HepG2 (cell line): ENCODE data around the gene TUBG2. TPM values are rescaled to one million over a fixed set of nuclear protein-coding genes. Genes with fewer than 3 reads are reported as not detected.

Source experiments
- ELF3 ChIP-seq: IDR thresholded peaks from 2 replicates; pipeline ENCODE4 v1.6.1; 2016; ENCODE audit warnings: missing genetic modification reagents, missing compliant biosample characterization
- ESRRA ChIP-seq: sonication (generic); formaldehyde crosslinking; IDR thresholded peaks from 2 replicates; pipeline ENCODE4 v1.5.1; 2020; ENCODE audit warnings: mild to moderate bottlenecking, low read depth, missing genetic modification reagents
- HNF4G ChIP-seq, 2 experiments: sonication (generic) in 1 of 2; formaldehyde crosslinking in 1 of 2; IDR thresholded peaks; 2 replicates each; pipeline versions ENCODE4 v1.4.0 to v1.6.1; 2011 to 2020; ENCODE audit warnings: borderline replicate concordance in 2 of 2, low read depth in 2 of 2, mild to moderate bottlenecking in 2 of 2, low read length in 1 of 2, missing genetic modification reagents in 1 of 2, moderate library complexity in 1 of 2
- NR2F2 ChIP-seq: IDR thresholded peaks from 2 replicates; pipeline ENCODE4 v1.6.1; 2012; ENCODE audit warnings: low read depth, inconsistent platforms, borderline replicate concordance
- PHF8 ChIP-seq: sonication (generic); formaldehyde crosslinking; IDR thresholded peaks from 2 replicates; pipeline ENCODE4 v1.5.0; 2020; ENCODE audit warnings: missing genetic modification reagents
- POLR2A ChIP-seq, 2 experiments: IDR thresholded peaks; 2 replicates each; pipeline ENCODE4 v1.6.1; 2011; ENCODE audit warnings: low read depth in 2 of 2, low read length in 2 of 2, mild to moderate bottlenecking in 1 of 2, moderate library complexity in 1 of 2; ENCODE audit not compliant: insufficient read depth in 1 of 2
- ZFP82 ChIP-seq: sonication (generic); formaldehyde crosslinking; IDR thresholded peaks from 2 replicates; pipeline ENCODE4 v1.5.1; 2020; ENCODE audit warnings: mild to moderate bottlenecking, missing genetic modification reagents, borderline replicate concordance
- ZNF138 ChIP-seq: sonication (generic); formaldehyde crosslinking; IDR thresholded peaks from 2 replicates; pipeline ENCODE4 v1.5.0; 2020; ENCODE audit warnings: mild to moderate bottlenecking, low read depth, missing genetic modification reagents
- ZNF292 ChIP-seq: sonication (generic); formaldehyde crosslinking; IDR thresholded peaks from 2 replicates; pipeline ENCODE4 v1.8.1; 2022; ENCODE audit warnings: mild to moderate bottlenecking, low read depth, missing genetic modification reagents, borderline replicate concordance
- ZNF567 ChIP-seq: sonication (generic); formaldehyde crosslinking; IDR thresholded peaks from 2 replicates; pipeline ENCODE4 v1.8.1; 2023; ENCODE audit warnings: mild to moderate bottlenecking, missing genetic modification reagents, borderline replicate concordance
- polyA plus RNA-seq, 8 experiments: library from polyadenylated mRNA; depleted of rRNA in 3 of 8; stranded (reverse) in 7 of 8; unstranded in 1 of 8; fragments of >200 nt; fragmentation: Illumina TruSeq in 4 of 8; extraction: Trizol in 4 of 8; gene quantifications; 2 replicates each; pipeline versions ENCODE4 v1.2.1 to v1.2.3, GENCODE V29; 2011 to 2016; ENCODE audit warnings: low read depth in 4 of 8, missing spikeins in 1 of 8, mixed read lengths in 1 of 8; ENCODE audit not compliant: insufficient read depth in 1 of 8
- total RNA-seq, 5 experiments: library from RNA; depleted of rRNA; stranded (reverse); fragments of >200 nt; fragmentation: Illumina TruSeq; extraction: Trizol; gene quantifications; 2 replicates each; pipeline ENCODE4 v1.2.3, GENCODE V29; 2016; ENCODE audit warnings: low read depth in 1 of 5
- TF ChIP-seq, protein P1 (sequence below): sonication (generic); formaldehyde crosslinking; IDR thresholded peaks from 2 replicates; pipeline ENCODE4 v1.4.0; 2020; ENCODE audit warnings: mild to moderate bottlenecking, low read depth, missing genetic modification reagents
- TF ChIP-seq, protein P2 (sequence below): IDR thresholded peaks from 2 replicates; pipeline ENCODE4 v1.6.1; 2016; ENCODE audit warnings: missing biosample characterization, missing genetic modification reagents, low read depth
- TF ChIP-seq, protein P3 (sequence below): sonication (generic); formaldehyde crosslinking; IDR thresholded peaks from 2 replicates; pipeline ENCODE4 v1.8.0; 2022; ENCODE audit warnings: missing genetic modification reagents, low read depth, mild to moderate bottlenecking, borderline replicate concordance
- TF ChIP-seq, protein P4 (sequence below): sonication (generic); formaldehyde crosslinking; IDR thresholded peaks from 2 replicates; pipeline ENCODE4 v1.4.0; 2020; ENCODE audit warnings: missing genetic modification reagents
- TF ChIP-seq, protein P5 (sequence below), 2 experiments: sonication (generic) in 1 of 2; formaldehyde crosslinking in 1 of 2; IDR thresholded peaks; 2 replicates each; pipeline versions ENCODE4 v1.5.1 to v1.6.1; 2011 to 2020; ENCODE audit warnings: borderline replicate concordance in 1 of 2, low read depth in 1 of 2, low read length in 1 of 2, mild to moderate bottlenecking in 1 of 2, missing genetic modification reagents in 1 of 2, moderate library complexity in 1 of 2
- TF ChIP-seq, protein P6 (sequence below): sonication (generic); formaldehyde crosslinking; IDR thresholded peaks from 2 replicates; pipeline ENCODE4 v1.4.0; 2020; ENCODE audit warnings: missing genetic modification reagents

TUBG2 gene
- total and polyA plus RNA-seq, 2 of the 13 experiments (the other 11 are each of a cell fraction or from before 2014, with no cell fraction given), result 16.0 to 42.3 TPM

DNA sequence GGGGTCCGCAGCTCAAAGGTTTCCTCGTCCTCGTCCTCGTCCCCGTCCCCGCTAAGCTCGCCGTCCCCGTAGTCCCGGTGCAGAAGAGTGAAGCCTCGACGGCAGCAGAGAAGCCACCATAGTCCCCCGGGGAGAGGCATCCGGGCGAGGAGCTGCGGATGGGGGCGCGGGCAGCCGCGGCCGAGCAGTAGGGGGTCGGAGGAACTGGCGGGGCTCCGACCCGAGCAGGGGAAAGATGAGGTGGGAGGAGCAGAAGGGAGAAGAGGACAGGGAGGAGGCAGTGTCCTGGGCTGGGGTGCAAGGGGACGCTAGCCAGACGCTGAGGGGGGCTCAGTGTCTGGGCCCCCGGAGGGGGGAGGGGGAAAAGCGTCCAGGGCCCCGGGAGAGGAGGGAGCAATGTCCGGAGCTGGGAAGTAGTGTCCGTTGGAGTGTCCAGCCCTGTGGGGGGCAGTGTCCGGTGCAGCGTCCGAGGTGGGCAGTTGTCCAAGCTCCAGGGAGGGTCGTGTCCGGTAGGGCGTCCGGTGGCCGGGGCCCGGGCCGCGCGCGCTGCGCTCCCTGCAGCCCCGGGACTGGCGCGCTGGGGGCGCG, 17.4 kb downstream of the TUBG2 start, which contains the start of gene PLEKHH3 (continued):
- TF ChIP-seq, protein P1, sequence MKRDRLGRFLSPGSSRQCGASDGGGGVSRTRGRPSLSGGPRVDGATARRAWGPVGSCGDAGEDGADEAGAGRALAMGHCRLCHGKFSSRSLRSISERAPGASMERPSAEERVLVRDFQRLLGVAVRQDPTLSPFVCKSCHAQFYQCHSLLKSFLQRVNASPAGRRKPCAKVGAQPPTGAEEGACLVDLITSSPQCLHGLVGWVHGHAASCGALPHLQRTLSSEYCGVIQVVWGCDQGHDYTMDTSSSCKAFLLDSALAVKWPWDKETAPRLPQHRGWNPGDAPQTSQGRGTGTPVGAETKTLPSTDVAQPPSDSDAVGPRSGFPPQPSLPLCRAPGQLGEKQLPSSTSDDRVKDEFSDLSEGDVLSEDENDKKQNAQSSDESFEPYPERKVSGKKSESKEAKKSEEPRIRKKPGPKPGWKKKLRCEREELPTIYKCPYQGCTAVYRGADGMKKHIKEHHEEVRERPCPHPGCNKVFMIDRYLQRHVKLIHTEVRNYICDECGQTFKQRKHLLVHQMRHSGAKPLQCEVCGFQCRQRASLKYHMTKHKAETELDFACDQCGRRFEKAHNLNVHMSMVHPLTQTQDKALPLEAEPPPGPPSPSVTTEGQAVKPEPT (CRISPR knock-in tag), result no peak
- TF ChIP-seq ESRRA (CRISPR knock-in tag) (0 out of 2 replicates have a peak, but pooled peaks have one; percentile 15), POLR2A (IDR thresholded peaks at IDR 0.05; ENCODE audit: insufficient read depth in 1 of 2, low read depth in 2 of 2, low read length in 2 of 2) (peak in 1 of 2 experiments; percentile 93; a peak in 2 of 4 replicates), ZNF292 (CRISPR knock-in tag) (peak; percentile 45; the same call in 1 of the 2 replicates), HNF4G (IDR thresholded peaks at IDR 0.05; ENCODE audit: borderline replicate concordance, low read depth, low read length) (0 out of 2 replicates have a peak, but pooled peaks have one; percentile 5), HNF4G (CRISPR knock-in tag; IDR thresholded peaks at IDR 0.05; ENCODE audit: borderline replicate concordance, low read depth) (no peak), NR2F2 (no peak; the same call in 1 of the 2 replicates), ZFP82 (no peak), PHF8 (peak; percentile 79), ZNF138 (0 out of 2 replicates have a peak, but pooled peaks have one; percentile 27), ELF3 (no peak), ZNF567 (CRISPR knock-in tag) (no peak)
- TF ChIP-seq, protein P2, sequence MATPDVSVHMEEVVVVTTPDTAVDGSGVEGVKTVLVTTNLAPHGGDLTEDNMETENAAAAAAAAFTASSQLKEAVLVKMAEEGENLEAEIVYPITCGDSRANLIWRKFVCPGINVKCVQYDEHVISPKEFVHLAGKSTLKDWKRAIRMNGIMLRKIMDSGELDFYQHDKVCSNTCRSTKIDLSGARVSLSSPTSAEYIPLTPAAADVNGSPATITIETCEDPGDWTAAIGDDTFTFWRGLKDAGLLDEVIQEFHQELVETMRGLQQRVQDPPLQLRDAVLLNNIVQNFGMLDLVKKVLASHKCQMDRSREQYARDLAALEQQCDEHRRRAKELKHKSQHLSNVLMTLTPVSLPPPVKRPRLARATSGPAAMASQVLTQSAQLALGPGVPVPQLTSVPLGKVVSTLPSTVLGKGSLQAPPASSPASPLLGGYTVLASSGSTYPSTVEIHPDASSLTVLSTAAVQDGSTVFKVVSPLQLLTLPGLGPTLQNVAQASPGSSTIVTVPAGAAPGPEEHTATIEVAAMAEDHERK (CRISPR knock-in tag), result no peak
- TF ChIP-seq, protein P3, sequence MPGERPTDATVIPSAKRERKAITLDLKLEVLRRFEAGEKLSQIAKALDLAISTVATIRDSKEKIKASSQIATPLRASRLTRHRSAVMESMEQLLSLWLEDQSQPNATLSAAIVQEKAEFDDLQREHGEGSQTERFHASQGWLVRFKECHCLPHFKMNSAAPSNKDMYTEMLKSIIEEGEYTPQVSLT (CRISPR knock-in tag), result no peak
- TF ChIP-seq, protein P4, sequence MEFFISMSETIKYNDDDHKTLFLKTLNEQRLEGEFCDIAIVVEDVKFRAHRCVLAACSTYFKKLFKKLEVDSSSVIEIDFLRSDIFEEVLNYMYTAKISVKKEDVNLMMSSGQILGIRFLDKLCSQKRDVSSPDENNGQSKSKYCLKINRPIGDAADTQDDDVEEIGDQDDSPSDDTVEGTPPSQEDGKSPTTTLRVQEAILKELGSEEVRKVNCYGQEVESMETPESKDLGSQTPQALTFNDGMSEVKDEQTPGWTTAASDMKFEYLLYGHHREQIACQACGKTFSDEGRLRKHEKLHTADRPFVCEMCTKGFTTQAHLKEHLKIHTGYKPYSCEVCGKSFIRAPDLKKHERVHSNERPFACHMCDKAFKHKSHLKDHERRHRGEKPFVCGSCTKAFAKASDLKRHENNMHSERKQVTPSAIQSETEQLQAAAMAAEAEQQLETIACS (CRISPR knock-in tag), result peak; percentile 76; the same call in 1 of the 2 replicates
- TF ChIP-seq, protein P5, sequence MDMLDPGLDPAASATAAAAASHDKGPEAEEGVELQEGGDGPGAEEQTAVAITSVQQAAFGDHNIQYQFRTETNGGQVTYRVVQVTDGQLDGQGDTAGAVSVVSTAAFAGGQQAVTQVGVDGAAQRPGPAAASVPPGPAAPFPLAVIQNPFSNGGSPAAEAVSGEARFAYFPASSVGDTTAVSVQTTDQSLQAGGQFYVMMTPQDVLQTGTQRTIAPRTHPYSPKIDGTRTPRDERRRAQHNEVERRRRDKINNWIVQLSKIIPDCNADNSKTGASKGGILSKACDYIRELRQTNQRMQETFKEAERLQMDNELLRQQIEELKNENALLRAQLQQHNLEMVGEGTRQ (IDR thresholded peaks at IDR 0.05; ENCODE audit: low read depth, low read length), result no peak
- TF ChIP-seq, protein P5 (CRISPR knock-in tag; IDR thresholded peaks at IDR 0.05; ENCODE audit: borderline replicate concordance), result no peak
- TF ChIP-seq, protein P6, sequence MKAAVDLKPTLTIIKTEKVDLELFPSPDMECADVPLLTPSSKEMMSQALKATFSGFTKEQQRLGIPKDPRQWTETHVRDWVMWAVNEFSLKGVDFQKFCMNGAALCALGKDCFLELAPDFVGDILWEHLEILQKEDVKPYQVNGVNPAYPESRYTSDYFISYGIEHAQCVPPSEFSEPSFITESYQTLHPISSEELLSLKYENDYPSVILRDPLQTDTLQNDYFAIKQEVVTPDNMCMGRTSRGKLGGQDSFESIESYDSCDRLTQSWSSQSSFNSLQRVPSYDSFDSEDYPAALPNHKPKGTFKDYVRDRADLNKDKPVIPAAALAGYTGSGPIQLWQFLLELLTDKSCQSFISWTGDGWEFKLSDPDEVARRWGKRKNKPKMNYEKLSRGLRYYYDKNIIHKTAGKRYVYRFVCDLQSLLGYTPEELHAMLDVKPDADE (CRISPR knock-in tag), result 0 out of 2 replicates have a peak, but pooled peaks have one; percentile 68
